Measurements from ENCODE around the gene TALDO1. TPM values are rescaled to one million over a fixed set of nuclear protein-coding genes. Genes with fewer than 3 reads are reported as not detected.
A peak's percentile ranks its signal among the peaks of the same experiment; 100 is the strongest.

Gene TALDO1
- polyA plus RNA-seq, 1 of the 3 experiments (the other 2 are of a cell fraction), result 103 TPM

DNA sequence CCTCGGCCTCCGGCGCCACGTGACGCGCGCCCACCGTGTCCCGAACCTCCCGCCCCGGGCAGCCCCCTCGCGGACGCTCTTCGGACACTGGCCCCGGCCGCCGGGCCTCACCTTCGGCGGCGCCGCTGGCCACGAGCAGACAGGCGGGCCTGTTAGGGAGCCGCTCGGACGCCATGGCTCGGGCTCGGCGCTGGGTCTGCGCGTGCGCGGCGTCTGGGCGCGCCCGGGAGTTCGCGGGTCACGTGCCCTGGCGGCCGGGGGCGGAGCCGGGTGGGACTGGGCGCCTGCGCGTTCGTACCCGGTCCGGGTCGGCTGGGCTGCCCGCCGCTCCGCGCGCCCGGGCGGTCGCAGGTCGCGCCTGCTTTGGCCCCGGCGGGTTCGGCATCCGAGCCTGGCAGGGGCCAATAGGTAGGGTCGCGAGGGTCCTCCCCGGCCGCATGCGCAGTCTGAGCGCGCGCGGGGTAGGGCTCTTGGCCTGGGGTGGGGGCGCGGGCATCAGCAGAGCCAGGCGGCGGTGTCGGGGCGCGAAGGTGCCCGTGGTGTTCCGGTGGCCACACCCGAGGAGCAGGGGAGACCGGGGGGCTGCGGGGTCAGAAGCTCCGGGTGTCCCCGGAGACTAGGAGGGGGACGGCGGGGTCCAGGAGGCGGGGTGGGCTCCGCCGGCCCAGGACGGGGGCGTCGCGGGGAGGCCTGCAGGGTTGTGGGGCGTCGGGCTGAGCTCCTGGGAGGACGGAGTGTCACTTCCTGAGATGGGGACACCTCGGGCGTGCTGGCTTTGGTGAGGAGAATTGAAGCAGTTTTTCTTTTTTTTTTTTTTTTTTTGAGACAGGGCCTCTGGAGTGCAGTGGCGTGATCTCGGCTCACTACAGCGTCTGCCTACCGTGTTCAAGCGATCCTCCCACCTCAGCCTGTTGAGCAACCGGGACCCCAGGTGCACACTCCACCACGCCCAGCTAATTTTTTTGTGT lies 30.3 kb downstream of the TALDO1 start, which contains the start of gene GATD1:
Gene GATD1 (minus strand): TSS at position 200 of the 968 bp plus-strand sequence. CDS start 25 bp downstream, at position 175.
- peaks cover 11 to 19% of the 10 kb centered on the region in 2 experiments; a peak in 2 of 4 replicates for H3K4me1 ChIP-seq (ENCODE audit: control insufficient read depth in 1 of 2, insufficient read depth in 2 of 2, low read depth in 1 of 2, low read length in 1 of 2)
- H4K20me1 ChIP-seq (ENCODE audit: insufficient read depth), result peaks cover 41% of the 10 kb centered on the region
- H3K9me2 ChIP-seq, result no peaks in the 10 kb centered on the region
- peaks cover 0 to 20% of the 10 kb centered on the region in 2 experiments for H3K36me3 ChIP-seq (replicated peaks in 1 of 2; ENCODE audit: control insufficient read depth in 1 of 2, insufficient read depth in 2 of 2, low read length in 1 of 2)
- CTCF ChIA-PET, result interaction anchor here (0.7 to 3.1 kb wide), 5 partner anchors 10 to 411 kb away, joined by 3 to 31 read pairs (median 3); partner anchors contain the start of genes DEAF1, TALDO1 and TMEM80
- H3K9me3 ChIP-seq, result no peaks in the 10 kb centered on the region
- H3K4me3 ChIP-seq (ENCODE audit: low read depth in 2 of 2, low read length in 1 of 2), result peak within 1 kb of the TSS; percentile 85 to 87
- DNase-seq, result peak; percentile 100
- peak within 1 kb of the TSS; percentile 98 for H3K4me2 ChIP-seq
- no peaks in the 10 kb centered on the region for H3F3A ChIP-seq (replicated peaks; ENCODE audit: insufficient read depth)
- POLR2A ChIA-PET, result interaction anchor here (0.9 to 2.8 kb wide), 5 partner anchors 9 to 79 kb away, joined by 3 to 18 read pairs (median 4); partner anchors contain the start of gene CEND1
- H3K79me2 ChIP-seq (ENCODE audit: insufficient read depth), result peaks cover 67% of the 10 kb centered on the region
- H3K27me3 ChIP-seq (ENCODE audit: insufficient read depth), result no peaks in the 10 kb centered on the region
- H2AFZ ChIP-seq (ENCODE audit: low read depth), result peak within 1 kb of the TSS; percentile 83; the same call in 1 of the 2 replicates
- WGBS (ENCODE audit: low lambda C conversion rate), result 4% methylated on average over 24 of the region's 110 CpGs
- H3K9ac ChIP-seq, result peak within 1 kb of the TSS; percentile 87
- peak within 1 kb of the TSS; percentile 22 to 83; a peak in 3 of 4 replicates for H3K27ac ChIP-seq (ENCODE audit: low read depth in 2 of 2, low read length in 1 of 2)
- TF ChIP-seq RXRA (IDR thresholded peaks at IDR 0.05; ENCODE audit: borderline replicate concordance, low read depth) (no peak), JUND (IDR thresholded peaks at IDR 0.05) (no peak), SMC3 (IDR thresholded peaks at IDR 0.05; ENCODE audit: low read depth, low read length) (no peak), MXI1 (IDR thresholded peaks at IDR 0.05; ENCODE audit: low read depth, low read length) (peak; percentile 73), RCOR1 (IDR thresholded peaks at IDR 0.05; ENCODE audit: low read length) (no peak), TEAD4 (IDR thresholded peaks at IDR 0.05; ENCODE audit: borderline replicate concordance, insufficient read depth) (no peak), GATA2 (CRISPR knock-in tag; IDR thresholded peaks at IDR 0.05) (no peak), TAF1 (IDR thresholded peaks at IDR 0.05; ENCODE audit: borderline replicate concordance, low read depth, low read length) (peak; percentile 62; the same call in 1 of the 2 replicates), POLR2AphosphoS5 (IDR thresholded peaks at IDR 0.05; ENCODE audit: low read depth, low read length) (peak; percentile 87), EP300 (IDR thresholded peaks at IDR 0.05; ENCODE audit: borderline replicate concordance in 1 of 2, low read depth in 1 of 2, low read length in 1 of 2) (no peak), RFX5 (IDR thresholded peaks at IDR 0.05; ENCODE audit: low read length) (no peak), RAD21 (IDR thresholded peaks at IDR 0.05; ENCODE audit: low read length) (no peak), NRF1 (IDR thresholded peaks at IDR 0.05; ENCODE audit: low read depth, low read length) (peak; percentile 81), FOXM1 (IDR thresholded peaks at IDR 0.05; ENCODE audit: low read depth) (no peak), NFIC (IDR thresholded peaks at IDR 0.05; ENCODE audit: borderline replicate concordance) (no peak), YY1 (IDR thresholded peaks at IDR 0.05; ENCODE audit: low read depth) (peak; percentile 60; the same call in 1 of the 2 replicates), CHD2 (IDR thresholded peaks at IDR 0.05; ENCODE audit: low read length, partially characterized antibody) (peak; percentile 10), TCF12 (IDR thresholded peaks at IDR 0.05) (no peak), GABPA (IDR thresholded peaks at IDR 0.05; ENCODE audit: low read depth) (no peak), FOXJ3 (CRISPR knock-in tag; IDR thresholded peaks at IDR 0.05) (no peak), MEF2A (IDR thresholded peaks at IDR 0.05; ENCODE audit: borderline replicate concordance, low read depth) (no peak)
- TF ChIP-seq, protein P1, sequence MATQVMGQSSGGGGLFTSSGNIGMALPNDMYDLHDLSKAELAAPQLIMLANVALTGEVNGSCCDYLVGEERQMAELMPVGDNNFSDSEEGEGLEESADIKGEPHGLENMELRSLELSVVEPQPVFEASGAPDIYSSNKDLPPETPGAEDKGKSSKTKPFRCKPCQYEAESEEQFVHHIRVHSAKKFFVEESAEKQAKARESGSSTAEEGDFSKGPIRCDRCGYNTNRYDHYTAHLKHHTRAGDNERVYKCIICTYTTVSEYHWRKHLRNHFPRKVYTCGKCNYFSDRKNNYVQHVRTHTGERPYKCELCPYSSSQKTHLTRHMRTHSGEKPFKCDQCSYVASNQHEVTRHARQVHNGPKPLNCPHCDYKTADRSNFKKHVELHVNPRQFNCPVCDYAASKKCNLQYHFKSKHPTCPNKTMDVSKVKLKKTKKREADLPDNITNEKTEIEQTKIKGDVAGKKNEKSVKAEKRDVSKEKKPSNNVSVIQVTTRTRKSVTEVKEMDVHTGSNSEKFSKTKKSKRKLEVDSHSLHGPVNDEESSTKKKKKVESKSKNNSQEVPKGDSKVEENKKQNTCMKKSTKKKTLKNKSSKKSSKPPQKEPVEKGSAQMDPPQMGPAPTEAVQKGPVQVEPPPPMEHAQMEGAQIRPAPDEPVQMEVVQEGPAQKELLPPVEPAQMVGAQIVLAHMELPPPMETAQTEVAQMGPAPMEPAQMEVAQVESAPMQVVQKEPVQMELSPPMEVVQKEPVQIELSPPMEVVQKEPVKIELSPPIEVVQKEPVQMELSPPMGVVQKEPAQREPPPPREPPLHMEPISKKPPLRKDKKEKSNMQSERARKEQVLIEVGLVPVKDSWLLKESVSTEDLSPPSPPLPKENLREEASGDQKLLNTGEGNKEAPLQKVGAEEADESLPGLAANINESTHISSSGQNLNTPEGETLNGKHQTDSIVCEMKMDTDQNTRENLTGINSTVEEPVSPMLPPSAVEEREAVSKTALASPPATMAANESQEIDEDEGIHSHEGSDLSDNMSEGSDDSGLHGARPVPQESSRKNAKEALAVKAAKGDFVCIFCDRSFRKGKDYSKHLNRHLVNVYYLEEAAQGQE (IDR thresholded peaks at IDR 0.05; ENCODE audit: low read depth, low read length), result no peak
- TF ChIP-seq, protein P2, sequence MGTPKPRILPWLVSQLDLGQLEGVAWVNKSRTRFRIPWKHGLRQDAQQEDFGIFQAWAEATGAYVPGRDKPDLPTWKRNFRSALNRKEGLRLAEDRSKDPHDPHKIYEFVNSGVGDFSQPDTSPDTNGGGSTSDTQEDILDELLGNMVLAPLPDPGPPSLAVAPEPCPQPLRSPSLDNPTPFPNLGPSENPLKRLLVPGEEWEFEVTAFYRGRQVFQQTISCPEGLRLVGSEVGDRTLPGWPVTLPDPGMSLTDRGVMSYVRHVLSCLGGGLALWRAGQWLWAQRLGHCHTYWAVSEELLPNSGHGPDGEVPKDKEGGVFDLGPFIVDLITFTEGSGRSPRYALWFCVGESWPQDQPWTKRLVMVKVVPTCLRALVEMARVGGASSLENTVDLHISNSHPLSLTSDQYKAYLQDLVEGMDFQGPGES (IDR thresholded peaks at IDR 0.05; ENCODE audit: low read depth, low read length), result no peak
- TF ChIP-seq, protein P3, sequence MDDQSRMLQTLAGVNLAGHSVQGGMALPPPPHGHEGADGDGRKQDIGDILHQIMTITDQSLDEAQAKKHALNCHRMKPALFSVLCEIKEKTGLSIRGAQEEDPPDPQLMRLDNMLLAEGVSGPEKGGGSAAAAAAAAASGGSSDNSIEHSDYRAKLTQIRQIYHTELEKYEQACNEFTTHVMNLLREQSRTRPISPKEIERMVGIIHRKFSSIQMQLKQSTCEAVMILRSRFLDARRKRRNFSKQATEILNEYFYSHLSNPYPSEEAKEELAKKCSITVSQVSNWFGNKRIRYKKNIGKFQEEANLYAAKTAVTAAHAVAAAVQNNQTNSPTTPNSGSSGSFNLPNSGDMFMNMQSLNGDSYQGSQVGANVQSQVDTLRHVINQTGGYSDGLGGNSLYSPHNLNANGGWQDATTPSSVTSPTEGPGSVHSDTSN (IDR thresholded peaks at IDR 0.05), result no peak
- TF ChIP-seq, protein P4, sequence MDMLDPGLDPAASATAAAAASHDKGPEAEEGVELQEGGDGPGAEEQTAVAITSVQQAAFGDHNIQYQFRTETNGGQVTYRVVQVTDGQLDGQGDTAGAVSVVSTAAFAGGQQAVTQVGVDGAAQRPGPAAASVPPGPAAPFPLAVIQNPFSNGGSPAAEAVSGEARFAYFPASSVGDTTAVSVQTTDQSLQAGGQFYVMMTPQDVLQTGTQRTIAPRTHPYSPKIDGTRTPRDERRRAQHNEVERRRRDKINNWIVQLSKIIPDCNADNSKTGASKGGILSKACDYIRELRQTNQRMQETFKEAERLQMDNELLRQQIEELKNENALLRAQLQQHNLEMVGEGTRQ (IDR thresholded peaks at IDR 0.05; ENCODE audit: borderline replicate concordance, low read depth, low read length), result peak; percentile 85
- TF ChIP-seq, protein P5, sequence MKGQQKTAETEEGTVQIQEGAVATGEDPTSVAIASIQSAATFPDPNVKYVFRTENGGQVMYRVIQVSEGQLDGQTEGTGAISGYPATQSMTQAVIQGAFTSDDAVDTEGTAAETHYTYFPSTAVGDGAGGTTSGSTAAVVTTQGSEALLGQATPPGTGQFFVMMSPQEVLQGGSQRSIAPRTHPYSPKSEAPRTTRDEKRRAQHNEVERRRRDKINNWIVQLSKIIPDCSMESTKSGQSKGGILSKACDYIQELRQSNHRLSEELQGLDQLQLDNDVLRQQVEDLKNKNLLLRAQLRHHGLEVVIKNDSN (IDR thresholded peaks at IDR 0.05; ENCODE audit: borderline replicate concordance, low read depth), result peak; percentile 93

Data from SK-N-SH (cell line).